BJ (cell line): ENCODE data around the gene TLCD3B. TPM values are rescaled to one million over a fixed set of nuclear protein-coding genes. Genes with fewer than 3 reads are reported as not detected.

ENCODE experiments used
- CTCF ChIA-PET: fragments of 350-600 bp; formaldehyde crosslinking; extraction: SDS; loops from one replicate; lab custom pipeline; 2021; ENCODE audit warnings: antibody characterized with exemption, inconsistent platforms; lab: Yijun Ruan, JAX
- POLR2A ChIA-PET: fragments of 300-600 bp; sonication (Branson Sonifier 250); formaldehyde crosslinking; extraction: SDS; loops from one replicate; lab custom pipeline; 2021; ENCODE audit warnings: antibody characterized with exemption; lab: Charles Lee
- DNase-seq: peaks from one replicate; pipeline ENCODE4 v3.0.0-alpha.2; 2011; ENCODE audit warnings: low read depth
- H3K27me3 ChIP-seq: 2 replicates; pipeline ENCODE4 v1.6.0; 2011; ENCODE audit warnings: low read length; ENCODE audit not compliant: control insufficient read depth, insufficient read depth
- H3K36me3 ChIP-seq: 2 replicates; pipeline ENCODE4 v1.5.1; 2011; ENCODE audit warnings: low read length; ENCODE audit not compliant: control insufficient read depth, insufficient read depth
- H3K4me3 ChIP-seq: 2 replicates; pipeline ENCODE4 v1.5.1; 2011; ENCODE audit warnings: low read depth, mild to moderate bottlenecking, control low read depth, low read length
- CTCF ChIP-seq: IDR thresholded peaks from 2 replicates; pipeline ENCODE4 v1.5.1; 2011; ENCODE audit warnings: low read depth, mild to moderate bottlenecking, control low read depth, inconsistent platforms, low read length, moderate library complexity; ENCODE audit not compliant: insufficient read depth
- polyA plus RNA-seq: library from polyadenylated mRNA; depleted of rRNA; stranded (reverse); fragments of >200 nt; gene quantifications from 2 replicates; pipeline ENCODE4 v1.2.3, GENCODE V29; 2011

The TLCD3B gene
- polyA plus RNA-seq, 1 experiment, result 0.13 TPM

- TF ChIP-seq CTCF, result no peak
- POLR2A ChIA-PET, result no interaction called here
- CTCF ChIA-PET, result interaction anchor here (0.9 to 1.1 kb wide), 2 partner anchors 19 to 138 kb away, joined by 3 read pairs; no protein-coding TSS in a partner anchor
- Histone ChIP-seq H3K4me3 (no peak overlapping the region), H3K36me3 (peaks cover 72% of the 10 kb centered on the region), H3K27me3 (no peaks in the 10 kb centered on the region)
- no peak for DNase-seq
These were observed 44.8 kb downstream of the TLCD3B start for GRCh38 chr16:29986231-29986630.

GRCh38 chr16:29985271-29985811 is 45.7 kb downstream of the TLCD3B start:
- no peak overlapping the region for H3K4me3 ChIP-seq
- ChIA-PET POLR2A (no interaction called here), CTCF (interaction anchor here (0.9 kb wide), 1 partner anchor 19 kb away, joined by 3 read pairs; no protein-coding TSS in a partner anchor)
- H3K27me3 ChIP-seq, result no peaks in the 10 kb centered on the region
- H3K36me3 ChIP-seq, result peaks cover 68% of the 10 kb centered on the region
- no peak for TF ChIP-seq CTCF
- no peak for DNase-seq

- DNase-seq, result no peak
- TF ChIP-seq CTCF, result no peak
- no peaks in the 10 kb centered on the region for H3K27me3 ChIP-seq
- H3K36me3 ChIP-seq, result peaks cover 73% of the 10 kb centered on the region
- ChIA-PET POLR2A (no interaction called here), CTCF (no interaction called here)
- H3K4me3 ChIP-seq, result no peak overlapping the region
These were observed 46.3 kb downstream of the TLCD3B start for GRCh38 chr16:29984764-29985147.

- CTCF ChIA-PET, result no interaction called here
- POLR2A ChIA-PET, result no interaction called here
- Histone ChIP-seq H3K4me3 (no peak overlapping the region), H3K27me3 (no peaks in the 10 kb centered on the region), H3K36me3 (peaks cover 73% of the 10 kb centered on the region)
- no peak for TF ChIP-seq CTCF
- DNase-seq, result no peak
These were observed 46.8 kb downstream of the TLCD3B start for GRCh38 chr16:29984137-29984763.

GRCh38 chr16:29983420-29984136 is 47.5 kb downstream of the TLCD3B start:
- Histone ChIP-seq H3K4me3 (no peak overlapping the region), H3K27me3 (no peaks in the 10 kb centered on the region), H3K36me3 (peaks cover 74% of the 10 kb centered on the region)
- ChIA-PET CTCF (no interaction called here), POLR2A (no interaction called here)
- no peak for TF ChIP-seq CTCF
- no peak for DNase-seq
